Loucy (cell line): Measurements from ENCODE around the gene SERPINB1.

Source experiments
- H2AFZ ChIP-seq: fragments of 200-600 bp; sonication (generic); 2 replicates; pipeline ENCODE4 v1.6.0; 2016; ENCODE audit warnings: antibody characterized with exemption, mild to moderate bottlenecking, low read length, moderate library complexity
- H3F3A ChIP-seq: fragments of 200-600 bp; 2 replicates; pipeline ENCODE4 v1.6.0; 2016; ENCODE audit warnings: antibody characterized with exemption, low read depth, mild to moderate bottlenecking
- H3K27me3 ChIP-seq: fragments of 200-600 bp; sonication (generic); 2 replicates; pipeline ENCODE4 v1.6.1; 2014; ENCODE audit warnings: low read length, mild to moderate bottlenecking; ENCODE audit not compliant: insufficient read depth, poor library complexity, severe bottlenecking
- H3K36me3 ChIP-seq: fragments of 200-600 bp; sonication (generic); 2 replicates; pipeline ENCODE4 v1.6.1; 2016; ENCODE audit warnings: low read length; ENCODE audit not compliant: insufficient read depth
- H3K4me1 ChIP-seq: fragments of 200-600 bp; sonication (generic); 2 replicates; pipeline ENCODE4 v1.5.1; 2014; ENCODE audit warnings: low read length, mild to moderate bottlenecking; ENCODE audit not compliant: insufficient read depth, poor library complexity, severe bottlenecking
- H3K4me2 ChIP-seq: fragments of 200-600 bp; sonication (generic); 2 replicates; pipeline ENCODE4 v1.6.0; 2014; ENCODE audit warnings: antibody characterized with exemption, low read length, low read depth, mild to moderate bottlenecking; ENCODE audit not compliant: poor library complexity, severe bottlenecking
- H3K4me3 ChIP-seq: fragments of 200-600 bp; sonication (generic); 2 replicates; pipeline ENCODE4 v1.5.1; 2014; ENCODE audit warnings: low read length, mild to moderate bottlenecking, mixed read lengths; ENCODE audit not compliant: poor library complexity, severe bottlenecking
- H3K79me2 ChIP-seq: fragments of 200-600 bp; sonication (generic); 2 replicates; pipeline ENCODE4 v1.6.1; 2014; ENCODE audit warnings: low read length; ENCODE audit not compliant: insufficient read depth
- H3K9ac ChIP-seq: fragments of 200-600 bp; sonication (generic); 2 replicates; pipeline ENCODE4 v1.6.0; 2014; ENCODE audit warnings: mild to moderate bottlenecking, low read depth, low read length, moderate library complexity; ENCODE audit not compliant: poor library complexity, severe bottlenecking
- H3K9me2 ChIP-seq: fragments of 200-600 bp; sonication (generic); replicated peaks from 2 replicates; pipeline ENCODE4 v1.6.1; 2016; ENCODE audit warnings: low read depth, low read length, mixed read lengths
- H3K9me3 ChIP-seq: fragments of 200-600 bp; sonication (generic); 2 replicates; pipeline ENCODE4 v1.6.1; 2014; ENCODE audit warnings: mild to moderate bottlenecking, antibody characterized with exemption, low read length, low read depth; ENCODE audit not compliant: insufficient read depth
- H4K20me1 ChIP-seq: fragments of 200-600 bp; sonication (generic); 2 replicates; pipeline ENCODE4 v1.6.0; 2014; ENCODE audit warnings: antibody characterized with exemption, low read length, mild to moderate bottlenecking; ENCODE audit not compliant: insufficient read depth, poor library complexity, severe bottlenecking
- CTCF ChIP-seq: fragments of 200-600 bp; sonication (generic); conservative IDR thresholded peaks from 2 replicates; pipeline ENCODE4 v1.5.1; 2014; ENCODE audit warnings: mild to moderate bottlenecking, antibody characterized with exemption, low read length
- EZH2phosphoT487 ChIP-seq: fragments of 200-600 bp; IDR thresholded peaks from 2 replicates; pipeline ENCODE4 v1.6.1; 2018; ENCODE audit warnings: antibody characterized with exemption, mild to moderate bottlenecking, moderate library complexity, borderline replicate concordance

Gene SERPINB1

GRCh38 chr6:2838251-2838650 is 3.4 kb downstream of the SERPINB1 start:
- no peaks in the 10 kb centered on the region for H3K27me3 ChIP-seq
- H3K4me3 ChIP-seq = peak overlapping the region; percentile 87
- no peak overlapping the region for H2AFZ ChIP-seq
- no peaks in the 10 kb centered on the region for H3K9me3 ChIP-seq
- peaks cover 23% of the 10 kb centered on the region for H3K36me3 ChIP-seq
- H3K79me2 ChIP-seq = peaks cover 67% of the 10 kb centered on the region
- peaks cover 47% of the 10 kb centered on the region for H3K4me1 ChIP-seq
- no peaks in the 10 kb centered on the region for H3K9me2 ChIP-seq
- TF ChIP-seq CTCF = no peak
- TF ChIP-seq EZH2phosphoT487 = no peak
- H3F3A ChIP-seq = peaks cover 2% of the 10 kb centered on the region; the same call in 1 of the 2 replicates
- peak overlapping the region; percentile 94 for H3K9ac ChIP-seq
- H3K4me2 ChIP-seq = peak overlapping the region; percentile 98
- H4K20me1 ChIP-seq = peaks cover 28% of the 10 kb centered on the region

GRCh38 chr6:2834262-2834661 is 7.4 kb downstream of the SERPINB1 start:
- no peak overlapping the region for H2AFZ ChIP-seq
- H3K79me2 ChIP-seq = peaks cover 38% of the 10 kb centered on the region
- no peaks in the 10 kb centered on the region for H3F3A ChIP-seq
- no peaks in the 10 kb centered on the region for H3K9me3 ChIP-seq
- TF ChIP-seq EZH2phosphoT487 = no peak
- no peak for TF ChIP-seq CTCF
- H3K9me2 ChIP-seq = no peaks in the 10 kb centered on the region
- no peaks in the 10 kb centered on the region for H3K27me3 ChIP-seq
- peaks cover 8% of the 10 kb centered on the region for H4K20me1 ChIP-seq
- no peak overlapping the region for H3K4me3 ChIP-seq
- H3K4me2 ChIP-seq = peak overlapping the region; percentile 14
- H3K4me1 ChIP-seq = peaks cover 25% of the 10 kb centered on the region
- peaks cover 25% of the 10 kb centered on the region for H3K36me3 ChIP-seq
- H3K9ac ChIP-seq = no peak overlapping the region

DNA sequence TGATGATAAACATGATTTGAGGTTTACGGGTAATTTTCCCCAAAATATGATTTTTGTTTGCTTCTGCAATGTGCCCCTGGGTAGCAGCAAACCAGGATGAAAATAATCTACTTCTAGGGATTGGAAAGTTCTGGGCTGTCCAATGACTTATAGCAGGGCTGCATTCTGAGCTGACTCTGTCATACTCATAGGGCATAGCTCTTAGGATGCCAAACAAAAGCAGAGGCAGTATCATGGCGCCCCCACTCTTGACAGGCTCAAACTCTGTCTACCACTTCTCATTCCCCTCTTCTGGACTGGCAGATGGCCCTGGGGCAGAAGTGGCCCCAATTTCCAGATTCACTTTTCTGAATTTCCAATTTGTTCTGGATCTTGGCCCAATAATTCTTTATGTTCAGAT is 10.3 kb downstream of the SERPINB1 start:
- no peaks in the 10 kb centered on the region for H3K9me3 ChIP-seq
- H3K4me2 ChIP-seq = no peak overlapping the region
- H3K4me3 ChIP-seq = no peak overlapping the region
- H3K9me2 ChIP-seq = no peaks in the 10 kb centered on the region
- H3K4me1 ChIP-seq = peaks cover 14% of the 10 kb centered on the region
- no peaks in the 10 kb centered on the region for H4K20me1 ChIP-seq
- peaks cover 17% of the 10 kb centered on the region for H3K79me2 ChIP-seq
- peaks cover 17% of the 10 kb centered on the region; the same call in 1 of the 2 replicates for H3K36me3 ChIP-seq
- H2AFZ ChIP-seq = no peak overlapping the region
- H3K27me3 ChIP-seq = no peaks in the 10 kb centered on the region
- no peak overlapping the region for H3K9ac ChIP-seq
- H3F3A ChIP-seq = no peaks in the 10 kb centered on the region
- peak; percentile 20; the same call in 1 of the 2 replicates for TF ChIP-seq CTCF
- TF ChIP-seq EZH2phosphoT487 = no peak
